ENCODE results near the gene PSMD14. TPM values are rescaled to one million over a fixed set of nuclear protein-coding genes. Genes with fewer than 3 reads are reported as not detected.

Gene PSMD14
- total and polyA plus RNA-seq, 2 of the 8 experiments (the other 6 are each of a cell fraction or from before 2014, with no cell fraction given), result 53.9 to 88.7 TPM

GRCh38 chr2:161306919-161307318, 1.3 kb upstream of the PSMD14 start:
- no peak overlapping the region for H4K91ac ChIP-seq (replicated peaks; ENCODE audit: insufficient read length, low read length)
- H3K4me3 ChIP-seq (ENCODE audit: extremely low read depth in 1 of 4, insufficient read depth in 2 of 4, low read depth in 3 of 4, low read length in 4 of 4), result no peak overlapping the region
- no peaks in the 10 kb centered on the region for H3K36me3 ChIP-seq (ENCODE audit: control insufficient read depth in 2 of 4, insufficient read depth in 4 of 4, low read length in 3 of 4)
- H3K23me2 ChIP-seq (ENCODE audit: low read depth, low read length), result no peaks in the 10 kb centered on the region
- no peak for FAIRE-seq
- H2BK15ac ChIP-seq (ENCODE audit: low read length), result no peak overlapping the region
- no peaks in the 10 kb centered on the region for H3K79me1 ChIP-seq (ENCODE audit: low read depth, low read length)
- H3K27ac ChIP-seq (ENCODE audit: low read depth, low read length), result no peak overlapping the region
- H4K8ac ChIP-seq (ENCODE audit: extremely low read depth, insufficient read depth, low read length), result no peak overlapping the region
- 81% methylated on average over 6 of the region's 6 CpGs; no CpG with 5 or more reads in 1 of the 2 experiments for WGBS, 2 experiments (ENCODE audit: extremely low coverage in 1 of 2, insufficient coverage in 1 of 2, insufficient read length in 1 of 2, insufficient replicate concordance in 2 of 2, low coverage in 1 of 2, low lambda C conversion rate in 2 of 2, missing lambda C conversion rate in 1 of 2)
- H2BK5ac ChIP-seq (ENCODE audit: low read depth, low read length), result no peak overlapping the region
- no peaks in the 10 kb centered on the region for H4K20me1 ChIP-seq (replicated peaks in 1 of 2; ENCODE audit: control insufficient read depth in 1 of 2, insufficient read depth in 2 of 2, low read length in 2 of 2)
- H3K23ac ChIP-seq (ENCODE audit: insufficient read length), result no peak overlapping the region
- H3K79me2 ChIP-seq (ENCODE audit: control insufficient read depth in 1 of 2, insufficient read depth in 2 of 2, low read length in 2 of 2), result peaks cover 18 to 35% of the 10 kb centered on the region in 2 experiments
- ChIA-PET CTCF (ENCODE audit: partially characterized antibody) (interaction anchor here (0.6 to 1.4 kb wide), 8 partner anchors 9 to 263 kb away, joined by 3 to 7 read pairs (median 3); no protein-coding TSS in a partner anchor), POLR2A (ENCODE audit: partially characterized antibody) (interaction anchor here (1.1 to 1.5 kb wide), 2 partner anchors 26 to 61 kb away, joined by 3 to 4 read pairs; no protein-coding TSS in a partner anchor)
- H2BK12ac ChIP-seq (ENCODE audit: low read depth, low read length), result no peak overlapping the region
- H3K4me1 ChIP-seq (replicated peaks in 1 of 4; ENCODE audit: control insufficient read depth in 3 of 4, insufficient read depth in 4 of 4, low read length in 3 of 4), result peaks cover 0 to 3% (median 0%) of the 10 kb centered on the region in 4 experiments; a peak in 2 of 7 replicates
- no peak overlapping the region for H2BK20ac ChIP-seq (ENCODE audit: low read length)
- no peaks in the 10 kb centered on the region; a peak in 1 of 7 replicates for H3K27me3 ChIP-seq (replicated peaks in 1 of 4; ENCODE audit: control insufficient read depth in 3 of 4, extremely low read depth in 1 of 4, insufficient read depth in 3 of 4, low read length in 3 of 4)
- no peak overlapping the region for H3K56ac ChIP-seq (replicated peaks; ENCODE audit: insufficient read length, low read depth, low read length)
- H2BK120ac ChIP-seq (replicated peaks; ENCODE audit: low read depth, low read length), result no peak overlapping the region
- H3K9ac ChIP-seq (replicated peaks in 1 of 4; ENCODE audit: extremely low read depth in 1 of 4, low read depth in 3 of 4, low read length in 3 of 4), result no peak overlapping the region
- no peak overlapping the region for H4K5ac ChIP-seq (ENCODE audit: insufficient read length, low read depth, low read length)
- no peak overlapping the region for H3K4ac ChIP-seq (replicated peaks; ENCODE audit: insufficient read length, low read depth, low read length)
- H3K14ac ChIP-seq (ENCODE audit: insufficient read length), result no peak overlapping the region
- TF ChIP-seq EZH2 (IDR thresholded peaks at IDR 0.05; ENCODE audit: low read depth, low read length, severe bottlenecking), result no peak
- no peak for TF ChIP-seq ATF2 (IDR thresholded peaks at IDR 0.05; ENCODE audit: low read length)
- peak in 1 of 2 experiments; percentile 24; a peak in 2 of 4 replicates for TF ChIP-seq RAD21 (IDR thresholded peaks at IDR 0.05 in 1 of 2, conservative IDR thresholded peaks at IDR 0.05 in 1 of 2; ENCODE audit: low read depth in 2 of 2, low read length in 2 of 2)
- TF ChIP-seq YY1 (IDR thresholded peaks at IDR 0.05; ENCODE audit: low read depth, low read length), result no peak
- TF ChIP-seq NRF1 (IDR thresholded peaks at IDR 0.05; ENCODE audit: low read depth, low read length), result no peak
- peak; percentile 7 to 49 (median 12); a peak in 3 of 4 replicates for TF ChIP-seq CTCF (IDR thresholded peaks at IDR 0.05; ENCODE audit: control extremely low read depth in 1 of 3, insufficient read depth in 1 of 3, low read depth in 1 of 3, low read length in 3 of 3)
- TF ChIP-seq USF2 (IDR thresholded peaks at IDR 0.05; ENCODE audit: low read length), result no peak
- DNase-seq (ENCODE audit: low read depth in 1 of 2, low spot score in 2 of 2), result no peak
- H3K4me2 ChIP-seq (ENCODE audit: insufficient read depth in 1 of 2, low read depth in 2 of 2, low read length in 2 of 2), result peak overlapping the region in 1 of 2 experiments; percentile 59; a peak in 1 of 4 replicates
- no peak overlapping the region for H3K18ac ChIP-seq (ENCODE audit: extremely low read depth, low read length)
- no peak overlapping the region for H2AK5ac ChIP-seq (ENCODE audit: low read depth, low read length)
- H2AFZ ChIP-seq (ENCODE audit: low read length), result no peak overlapping the region
- no peaks in the 10 kb centered on the region for H3K9me3 ChIP-seq (ENCODE audit: insufficient read depth in 2 of 2, low read depth in 1 of 2, low read length in 1 of 2)

Measured in H1 (cell line).